DMS53 treated with DMSO at 0.1 percent for 48 hours (cell line): Measurements from ENCODE around the gene GLUD2.

Experiments used
- DNase-seq: peaks from one replicate; lab custom pipeline; 2025; ENCODE audit not compliant: unreplicated experiment; lab: John Stamatoyannopoulos, UW

The GLUD2 gene

GRCh38 chrX:121047441-121048419 is at the start of gene GLUD2:
GLUD2 (plus strand) TSS chrX:121047610; CDS start chrX:121047685, 75 bp downstream.
- DNase-seq = peak; percentile 37

GRCh38 chrX:120999413-120999812 is 48.0 kb upstream of the GLUD2 start:
- no peak for DNase-seq

- no peak for DNase-seq
Measured at GRCh38 chrX:121000589-121000988, 46.8 kb upstream of the GLUD2 start.

GRCh38 chrX:121008920-121009319 is 38.5 kb upstream of the GLUD2 start:
- no peak for DNase-seq

- no peak for DNase-seq
Measured at GRCh38 chrX:121009764-121010163, 37.6 kb upstream of the GLUD2 start.

- DNase-seq = no peak
Measured at GRCh38 chrX:121010218-121010617, 37.2 kb upstream of the GLUD2 start.

- no peak for DNase-seq
Measured at GRCh38 chrX:121011254-121011653, 36.2 kb upstream of the GLUD2 start.

- DNase-seq = no peak
Measured at GRCh38 chrX:121013897-121014455, 33.4 kb upstream of the GLUD2 start.

GRCh38 chrX:121014826-121015225 is 32.6 kb upstream of the GLUD2 start:
- no peak for DNase-seq

- no peak for DNase-seq
Measured at GRCh38 chrX:121028419-121028818, 19.0 kb upstream of the GLUD2 start.

- no peak for DNase-seq
Measured at GRCh38 chrX:121030083-121030482, 17.3 kb upstream of the GLUD2 start.

- no peak for DNase-seq
Measured at GRCh38 chrX:121032531-121032930, 14.9 kb upstream of the GLUD2 start.

GRCh38 chrX:121036137-121036536 is 11.3 kb upstream of the GLUD2 start:
- DNase-seq = no peak

- DNase-seq = no peak
Measured at GRCh38 chrX:121036951-121037350, 10.5 kb upstream of the GLUD2 start.

- DNase-seq = no peak
Measured at GRCh38 chrX:121050781-121051180, 3.4 kb downstream of the GLUD2 start.

- no peak for DNase-seq
Measured at GRCh38 chrX:121052122-121052521, 4.7 kb downstream of the GLUD2 start.

GRCh38 chrX:121062289-121062688 is 14.9 kb downstream of the GLUD2 start:
- no peak for DNase-seq

- DNase-seq = no peak
Measured at GRCh38 chrX:121064579-121064978, 17.2 kb downstream of the GLUD2 start.

GRCh38 chrX:121084247-121084646 is 36.8 kb downstream of the GLUD2 start:
- DNase-seq = peak; percentile 48

GRCh38 chrX:121084903-121085611 is 37.6 kb downstream of the GLUD2 start:
- no peak for DNase-seq

GRCh38 chrX:121085612-121086010 is 38.2 kb downstream of the GLUD2 start:
- DNase-seq = no peak

- no peak for DNase-seq
Measured at GRCh38 chrX:121093011-121093410, 45.6 kb downstream of the GLUD2 start.
